Lung (tissue), 12 donors: ENCODE measurements around the gene TAS2R20. TPM values are rescaled to one million over a fixed set of nuclear protein-coding genes. Genes with fewer than 3 reads are reported as not detected.

ENCODE experiments used
- ATAC-seq: fragments of 200-7000 bp; cut with Tn5 transposase; one replicate; pipeline ENCODE4 v1.9.1; 2020; ENCODE audit warnings: moderate number of reproducible peaks; ENCODE audit not compliant: insufficient read depth, low FRiP score
- DNase-seq, 3 donors: peaks; one replicate each; pipeline ENCODE4 v3.0.0-alpha.2; 2013 to 2017
- H3K27ac ChIP-seq, 2 donors: one replicate each; pipeline ENCODE4 v1.5.1; 2013; ENCODE audit warnings: mild to moderate bottlenecking in 2 of 2, moderate library complexity in 2 of 2, control low read depth in 1 of 2, inconsistent platforms in 1 of 2, low read depth in 1 of 2, low read length in 1 of 2
- H3K27me3 ChIP-seq, 3 donors: one replicate each; pipeline ENCODE4 v1.5.1; 2013; ENCODE audit warnings: low read length in 2 of 3; ENCODE audit not compliant: control insufficient read depth in 3 of 3, insufficient read depth in 3 of 3
- H3K36me3 ChIP-seq, 4 donors: one replicate each; pipeline ENCODE4 v1.5.1; 2013; ENCODE audit warnings: low read length in 4 of 4, mild to moderate bottlenecking in 1 of 4, moderate library complexity in 1 of 4; ENCODE audit not compliant: control insufficient read depth in 4 of 4, insufficient read depth in 4 of 4
- H3K4me1 ChIP-seq, 5 donors: one replicate each; pipeline ENCODE4 v1.5.1; 2013; ENCODE audit warnings: low read length in 5 of 5, mild to moderate bottlenecking in 2 of 5, moderate library complexity in 1 of 5; ENCODE audit not compliant: control insufficient read depth in 5 of 5, insufficient read depth in 5 of 5
- H3K4me3 ChIP-seq: one replicate; pipeline ENCODE4 v1.5.1; 2013; ENCODE audit warnings: mild to moderate bottlenecking, control low read depth, moderate library complexity
- H3K9ac ChIP-seq, 2 donors: one replicate each; pipeline ENCODE4 v1.5.1; 2013; ENCODE audit warnings: low read length in 2 of 2, control low read depth in 1 of 2; ENCODE audit not compliant: insufficient read depth in 1 of 2
- H3K9me3 ChIP-seq, 4 donors: one replicate each; pipeline ENCODE4 v1.5.1; 2013; ENCODE audit warnings: low read length in 3 of 4, mild to moderate bottlenecking in 1 of 4, moderate library complexity in 1 of 4; ENCODE audit not compliant: control insufficient read depth in 4 of 4, insufficient read depth in 3 of 4
- WGBS, 2 donors: extraction: QIAGEN DNeasy Blood & Tissue Kit; methylation state at CpG; one replicate each; pipeline ENCODE4 v1.1.7; 2013; 5-methylcytosine and 5-hydroxymethylcytosine counted together
- polyA plus RNA-seq, 2 donors: library from polyadenylated mRNA; stranded (reverse); fragments of 200-250 nt; gene quantifications; one replicate each; pipeline ENCODE4 v1.2.1, GENCODE V29; 2013
- total RNA-seq, 2 donors: library from RNA; depleted of rRNA in 1 of 2; stranded (reverse); fragments of >200 nt in 1 of 2; gene quantifications; one replicate each; pipeline ENCODE4 v1.2.1, GENCODE V29; 2014 to 2021
- TF ChIP-seq, protein P1 (sequence below): IDR thresholded peaks from 2 replicates; pipeline ENCODE4 v1.5.1; 2012; ENCODE audit warnings: mild to moderate bottlenecking; ENCODE audit errors: control extremely low read depth, extremely low read depth
- donor health status: control.
- donor health status: control.
- donor health status: Bipolar disorder and iron deficiency.
- donor health status: healthy.
- donor health status: DM: yes; HTN: yes; CAD: no.

TAS2R20 gene
- total and polyA plus RNA-seq, 4 donors, result 0.08 to 21.2 (median 0.92) TPM

DNA sequence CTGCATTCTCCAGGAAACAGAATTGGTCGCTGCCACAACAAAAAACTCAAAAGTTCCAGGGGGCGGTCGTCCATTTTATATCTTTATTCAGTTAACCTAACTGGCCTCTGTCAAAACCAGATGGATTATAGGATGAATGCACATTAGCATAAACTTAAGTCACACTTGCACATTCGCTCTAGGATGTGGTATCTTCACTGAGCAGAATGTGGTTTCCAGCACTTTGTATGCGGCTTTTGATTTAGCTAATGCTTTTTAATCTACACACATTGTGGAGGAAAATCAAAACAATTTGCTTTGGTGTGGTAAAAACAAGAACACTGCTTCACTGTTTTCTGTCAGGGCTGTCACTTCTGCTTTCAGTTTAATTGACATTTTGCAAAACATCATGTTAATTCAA, 15.9 kb downstream of the TAS2R20 start:
- peaks cover 0 to 2% (median 0%) of the 10 kb centered on the region in 4 donors for H3K36me3 ChIP-seq
- no peak overlapping the region for H3K4me3 ChIP-seq
- WGBS, 2 donors, result 87 to 90% methylated on average over 5 of the region's 5 CpGs
- DNase-seq (no peak), ATAC-seq (no peak)
- H3K9ac ChIP-seq, result no peak overlapping the region
- no peaks in the 10 kb centered on the region for H3K27me3 ChIP-seq
- no peak overlapping the region for H3K27ac ChIP-seq
- H3K9me3 ChIP-seq, result no peaks in the 10 kb centered on the region
- TF ChIP-seq, protein P1, sequence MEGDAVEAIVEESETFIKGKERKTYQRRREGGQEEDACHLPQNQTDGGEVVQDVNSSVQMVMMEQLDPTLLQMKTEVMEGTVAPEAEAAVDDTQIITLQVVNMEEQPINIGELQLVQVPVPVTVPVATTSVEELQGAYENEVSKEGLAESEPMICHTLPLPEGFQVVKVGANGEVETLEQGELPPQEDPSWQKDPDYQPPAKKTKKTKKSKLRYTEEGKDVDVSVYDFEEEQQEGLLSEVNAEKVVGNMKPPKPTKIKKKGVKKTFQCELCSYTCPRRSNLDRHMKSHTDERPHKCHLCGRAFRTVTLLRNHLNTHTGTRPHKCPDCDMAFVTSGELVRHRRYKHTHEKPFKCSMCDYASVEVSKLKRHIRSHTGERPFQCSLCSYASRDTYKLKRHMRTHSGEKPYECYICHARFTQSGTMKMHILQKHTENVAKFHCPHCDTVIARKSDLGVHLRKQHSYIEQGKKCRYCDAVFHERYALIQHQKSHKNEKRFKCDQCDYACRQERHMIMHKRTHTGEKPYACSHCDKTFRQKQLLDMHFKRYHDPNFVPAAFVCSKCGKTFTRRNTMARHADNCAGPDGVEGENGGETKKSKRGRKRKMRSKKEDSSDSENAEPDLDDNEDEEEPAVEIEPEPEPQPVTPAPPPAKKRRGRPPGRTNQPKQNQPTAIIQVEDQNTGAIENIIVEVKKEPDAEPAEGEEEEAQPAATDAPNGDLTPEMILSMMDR, result no peak
- H3K4me1 ChIP-seq, result no peaks in the 10 kb centered on the region

DNA sequence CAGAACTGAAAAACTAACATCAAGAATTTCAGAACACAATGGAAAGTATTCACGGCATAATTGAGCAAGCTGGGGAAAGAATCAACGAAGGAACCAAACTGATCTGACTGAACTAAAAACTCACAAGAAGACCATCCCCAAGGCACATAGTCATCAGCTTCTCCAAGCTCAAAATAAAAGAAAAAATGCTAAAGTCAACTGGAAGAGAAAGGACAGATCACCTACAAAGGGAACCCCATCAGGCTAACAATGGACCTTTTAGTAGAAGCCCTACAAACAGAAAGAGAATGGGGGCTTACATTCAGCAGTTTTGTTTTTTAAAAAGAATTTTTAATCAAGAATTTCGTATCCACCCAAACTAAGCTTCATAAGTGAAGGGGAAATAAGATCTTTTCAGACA, 23.1 kb downstream of the TAS2R20 start:
- ATAC-seq (no peak), DNase-seq (no peak)
- WGBS, 2 donors, result 95 to 97% methylated on average over 3 of the region's 3 CpGs
- Histone ChIP-seq H3K4me1 (no peaks in the 10 kb centered on the region), H3K9me3 (no peaks in the 10 kb centered on the region), H3K36me3 (no peaks in the 10 kb centered on the region), H3K4me3 (no peak overlapping the region), H3K27ac (no peak overlapping the region), H3K27me3 (no peaks in the 10 kb centered on the region), H3K9ac (no peak overlapping the region)
- TF ChIP-seq, protein P1, result no peak

DNA sequence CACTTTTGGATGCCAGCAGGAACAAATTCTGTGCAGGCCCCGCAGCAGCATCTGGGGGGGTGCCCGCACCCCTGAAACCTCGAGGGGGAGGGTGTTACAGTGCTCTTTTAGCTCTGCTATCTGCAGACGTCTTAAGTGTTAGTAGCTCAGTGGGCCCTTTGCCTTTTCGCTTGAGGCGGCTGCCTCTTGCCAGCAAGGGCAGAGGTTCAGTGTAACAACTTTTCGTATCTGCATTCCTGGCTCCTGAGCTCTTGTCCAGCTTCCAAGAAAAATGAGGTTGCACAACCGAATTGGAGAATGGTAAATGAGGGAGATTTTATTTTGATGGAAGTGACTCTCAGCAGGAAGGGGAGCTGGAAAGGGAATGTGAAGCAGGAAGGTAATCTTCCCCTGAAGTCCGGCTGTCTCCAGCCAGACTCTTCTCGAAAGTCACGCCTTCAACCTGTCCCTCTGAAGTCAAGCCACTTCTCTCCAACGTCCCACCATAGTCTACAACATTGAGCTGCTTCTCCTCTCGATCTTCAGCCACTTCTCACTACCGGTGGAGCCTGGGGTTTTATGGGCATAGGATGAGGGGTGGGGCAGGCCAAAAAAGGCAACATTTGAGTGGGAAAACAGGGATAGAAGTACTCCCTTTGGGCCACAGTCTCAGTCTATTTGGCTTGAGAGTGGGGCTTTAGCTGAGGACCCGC, 29.2 kb downstream of the TAS2R20 start:
- ATAC-seq, result no peak
- H3K4me3 ChIP-seq, result no peak overlapping the region
- no peaks in the 10 kb centered on the region for H3K36me3 ChIP-seq
- no peak overlapping the region for H3K9ac ChIP-seq
- WGBS, 2 donors, result 70 to 79% methylated on average over 15 of the region's 15 CpGs
- H3K27ac ChIP-seq, result no peak overlapping the region
- TF ChIP-seq, protein P1, result no peak
- H3K9me3 ChIP-seq, result no peaks in the 10 kb centered on the region
- peak in 2 of 3 donors; percentile 50 to 54 for DNase-seq
- H3K27me3 ChIP-seq, result no peaks in the 10 kb centered on the region
- H3K4me1 ChIP-seq, result peaks cover 0 to 7% (median 2%) of the 10 kb centered on the region in 5 donors

DNA sequence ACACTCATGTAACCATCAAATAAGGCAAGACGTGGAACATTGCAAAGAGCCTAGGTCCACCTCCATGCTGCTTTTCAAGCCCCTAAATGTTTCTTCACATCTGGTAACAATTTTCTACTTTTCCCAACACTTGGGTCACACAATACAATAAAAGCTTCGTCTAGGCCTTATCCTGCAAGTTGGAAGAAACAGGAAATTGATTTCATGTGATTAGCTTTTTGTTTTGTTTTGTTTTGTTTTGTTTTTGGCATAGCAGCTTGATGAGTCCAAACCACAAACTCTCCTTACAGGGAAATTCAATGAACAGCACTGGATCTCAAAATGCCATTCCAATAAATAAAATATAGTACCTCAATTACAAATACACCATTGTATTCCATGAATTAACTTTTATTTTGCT, 30.7 kb downstream of the TAS2R20 start:
- no peak overlapping the region for H3K9ac ChIP-seq
- ATAC-seq (no peak), DNase-seq (peak in 1 of 3 donors; percentile 5)
- H3K27me3 ChIP-seq, result no peaks in the 10 kb centered on the region
- H3K27ac ChIP-seq, result no peak overlapping the region
- TF ChIP-seq, protein P1, result no peak
- H3K36me3 ChIP-seq, result no peaks in the 10 kb centered on the region
- H3K4me3 ChIP-seq, result no peak overlapping the region
- WGBS, 2 donors, result 68 to 75% methylated on average over 2 of the region's 2 CpGs
- no peaks in the 10 kb centered on the region for H3K9me3 ChIP-seq
- H3K4me1 ChIP-seq, result peaks cover 0 to 7% (median 2%) of the 10 kb centered on the region in 5 donors
